SIG-M5 (cell line): ENCODE data around the gene MXRA8.

Experiments used
- DNase-seq: peaks from one replicate; lab custom pipeline; 2025; lab: John Stamatoyannopoulos, UW

MXRA8 gene

DNA sequence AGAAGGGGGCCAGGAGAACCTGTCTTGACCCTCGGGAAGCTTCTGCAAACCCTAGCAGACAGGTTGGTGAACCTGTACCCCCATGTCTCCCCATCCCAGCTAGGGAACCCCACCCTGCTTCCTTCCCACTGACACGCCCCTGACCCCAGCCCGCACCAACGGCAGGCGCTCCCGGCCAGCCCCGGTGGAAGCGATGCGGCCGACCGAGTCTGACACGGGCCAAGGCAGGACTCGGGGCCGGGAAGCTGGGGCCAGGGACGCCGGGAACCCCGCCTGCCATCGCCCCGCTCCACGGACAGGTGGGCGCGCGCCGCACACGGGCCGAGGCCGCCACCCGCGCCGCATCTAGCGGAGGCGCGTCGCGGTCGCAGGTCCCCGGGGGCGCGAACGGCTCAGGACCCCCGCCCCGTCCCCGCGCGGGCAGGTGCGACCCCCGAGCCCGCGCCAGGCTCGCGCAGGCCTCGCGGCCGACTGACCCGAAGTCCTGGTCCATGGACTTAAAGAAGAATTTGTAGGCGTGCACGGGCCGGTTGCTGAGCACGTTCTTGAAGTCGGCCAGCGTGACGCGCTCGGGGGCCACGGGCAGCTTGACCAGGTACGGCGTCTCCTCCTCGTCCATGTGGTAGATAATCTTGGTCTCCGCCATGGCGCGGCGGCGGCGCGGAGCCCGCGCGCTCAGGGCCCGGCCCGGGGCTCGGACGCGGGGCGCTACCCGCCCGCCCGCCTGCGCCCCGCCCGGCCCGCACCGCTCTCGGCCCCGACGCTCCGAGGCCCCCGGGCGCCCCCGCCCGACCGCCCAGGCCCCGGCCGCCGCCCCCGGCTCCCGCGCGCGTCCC is 9.7 kb downstream of the MXRA8 start:
- DNase-seq, result no peak

DNA sequence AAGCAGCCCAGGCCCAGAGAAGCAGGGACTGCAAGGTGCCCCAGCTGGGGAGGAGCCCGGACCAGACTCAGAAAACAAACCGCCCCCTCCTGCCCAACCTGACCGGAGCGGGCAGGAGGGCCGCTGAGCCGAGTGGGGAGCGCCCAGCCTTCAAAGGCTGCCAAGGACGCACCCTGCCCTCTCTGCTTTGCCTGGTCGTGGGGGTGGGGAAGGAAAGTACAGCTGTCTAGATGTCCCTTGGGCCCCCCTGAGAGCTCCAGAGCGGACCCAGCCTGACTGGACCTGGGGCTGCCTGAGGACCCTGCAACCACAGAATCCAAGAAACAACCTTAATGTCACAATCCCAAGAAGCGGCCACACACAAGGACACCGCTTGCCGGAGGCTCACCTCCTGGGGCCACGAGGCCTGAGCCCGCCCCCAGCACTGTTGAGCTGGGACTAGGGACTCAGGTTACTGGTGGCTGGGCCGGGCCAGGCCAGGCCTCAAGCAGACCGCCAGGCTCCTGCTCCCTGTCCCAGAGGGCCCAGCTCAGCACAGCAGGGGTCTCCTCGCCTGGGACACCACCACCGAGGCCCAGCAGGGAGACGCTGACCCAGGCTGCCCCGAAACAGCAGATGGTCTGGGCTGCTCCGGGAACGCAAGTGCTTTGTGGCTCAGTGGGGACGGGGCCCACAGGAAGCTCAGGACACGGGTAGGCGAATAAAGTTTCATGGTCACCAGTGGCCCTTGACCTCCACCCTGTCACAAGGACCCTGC is 10.5 kb downstream of the MXRA8 start:
- no peak for DNase-seq

DNA sequence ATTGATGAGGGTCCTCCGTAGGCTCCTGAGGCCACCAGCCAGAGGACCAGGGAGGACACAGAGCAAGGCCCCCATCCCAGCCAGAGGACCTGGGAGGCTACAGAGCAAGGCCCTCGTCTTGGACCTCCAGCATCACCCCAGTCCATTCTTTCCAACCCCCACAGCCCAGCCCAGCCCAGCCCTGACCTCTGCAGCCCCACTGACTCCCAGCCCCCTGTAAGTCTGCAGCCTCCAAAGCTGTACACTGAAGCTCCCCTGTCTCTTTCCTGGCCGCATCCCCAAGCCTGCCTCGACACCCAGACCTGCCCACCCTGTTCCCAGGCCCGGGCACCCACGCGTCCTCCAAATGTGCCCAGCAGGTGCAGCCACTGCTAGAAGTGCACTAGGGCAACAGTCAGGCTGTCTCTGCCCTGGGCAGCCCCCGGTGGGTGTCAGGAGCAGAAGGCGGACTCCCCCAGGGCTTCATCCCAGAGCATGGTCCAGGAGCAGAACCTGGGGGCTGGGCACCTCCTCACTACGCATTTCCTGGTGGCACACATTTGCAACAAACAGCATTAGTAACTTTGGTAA is 11.2 kb downstream of the MXRA8 start:
- no peak for DNase-seq

DNA sequence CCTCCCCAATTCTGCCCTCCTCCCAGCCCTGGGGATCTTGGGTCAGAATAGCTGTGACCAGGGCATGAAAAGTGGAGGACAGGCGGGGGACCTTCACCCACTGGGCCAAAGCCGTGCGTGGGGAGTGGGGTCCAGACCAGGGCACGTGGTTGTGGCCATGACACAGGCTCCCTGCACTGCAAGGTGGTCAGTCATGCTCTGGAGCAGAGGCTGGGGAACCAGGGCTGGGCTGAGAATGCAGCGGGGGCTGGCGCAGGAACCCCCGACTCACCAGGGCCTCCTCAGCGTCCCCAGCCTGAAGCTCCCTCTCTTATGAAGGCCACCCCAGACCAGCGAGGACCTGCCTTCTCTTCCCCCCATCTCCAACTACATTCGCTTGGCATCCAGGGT is 11.9 kb downstream of the MXRA8 start:
- no peak for DNase-seq

DNA sequence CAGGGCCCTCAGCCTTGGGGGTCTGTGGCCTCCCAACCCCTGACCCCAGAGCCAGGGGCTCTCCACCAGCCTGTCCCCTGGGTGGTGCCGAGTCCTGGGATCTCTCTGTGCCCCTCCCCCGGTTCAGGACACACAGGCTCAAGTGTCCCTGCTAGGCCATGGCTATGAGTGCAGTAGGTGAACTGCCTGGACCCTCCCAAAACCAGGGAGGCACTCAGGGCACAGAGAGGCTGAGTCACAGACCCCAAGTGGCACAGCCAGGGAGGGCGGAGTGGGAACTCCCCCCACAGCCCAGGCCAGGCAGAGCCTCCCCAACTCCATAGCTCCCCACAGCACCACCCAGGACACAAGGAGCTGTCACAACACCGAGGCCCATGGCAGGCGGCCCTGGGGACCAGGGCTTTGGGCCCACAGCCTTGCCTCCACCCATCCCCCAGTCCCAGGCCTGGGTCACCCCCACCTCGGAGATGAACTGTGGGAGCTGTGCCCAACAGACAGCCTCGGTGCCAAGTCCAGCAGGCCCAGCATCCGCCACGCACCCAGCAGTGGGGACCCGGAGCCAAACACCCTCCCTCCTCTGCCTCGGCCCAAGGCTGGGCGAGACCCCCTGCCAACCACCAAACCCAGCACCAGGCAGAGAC is 12.4 kb downstream of the MXRA8 start:
- no peak for DNase-seq

DNA sequence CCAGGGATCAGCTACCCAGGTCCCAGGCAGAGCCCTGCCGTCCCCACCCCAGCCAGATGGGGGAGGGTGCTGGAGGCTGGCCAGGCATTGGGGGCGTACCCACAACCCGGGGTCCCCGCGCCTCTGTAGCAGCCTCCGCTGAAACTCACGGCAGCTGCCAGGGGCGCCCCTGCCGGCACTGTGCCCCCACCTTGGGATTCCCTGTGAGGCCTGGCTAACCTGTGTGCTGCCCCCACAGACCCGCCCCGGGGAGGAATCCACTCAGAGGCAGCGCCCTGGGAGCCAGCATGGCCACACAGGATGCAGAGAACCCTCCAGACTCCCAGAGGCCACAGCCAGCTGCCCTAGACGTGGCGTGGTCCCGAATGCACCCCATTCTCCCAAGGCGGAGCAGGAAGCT is 13.0 kb downstream of the MXRA8 start:
- no peak for DNase-seq

DNA sequence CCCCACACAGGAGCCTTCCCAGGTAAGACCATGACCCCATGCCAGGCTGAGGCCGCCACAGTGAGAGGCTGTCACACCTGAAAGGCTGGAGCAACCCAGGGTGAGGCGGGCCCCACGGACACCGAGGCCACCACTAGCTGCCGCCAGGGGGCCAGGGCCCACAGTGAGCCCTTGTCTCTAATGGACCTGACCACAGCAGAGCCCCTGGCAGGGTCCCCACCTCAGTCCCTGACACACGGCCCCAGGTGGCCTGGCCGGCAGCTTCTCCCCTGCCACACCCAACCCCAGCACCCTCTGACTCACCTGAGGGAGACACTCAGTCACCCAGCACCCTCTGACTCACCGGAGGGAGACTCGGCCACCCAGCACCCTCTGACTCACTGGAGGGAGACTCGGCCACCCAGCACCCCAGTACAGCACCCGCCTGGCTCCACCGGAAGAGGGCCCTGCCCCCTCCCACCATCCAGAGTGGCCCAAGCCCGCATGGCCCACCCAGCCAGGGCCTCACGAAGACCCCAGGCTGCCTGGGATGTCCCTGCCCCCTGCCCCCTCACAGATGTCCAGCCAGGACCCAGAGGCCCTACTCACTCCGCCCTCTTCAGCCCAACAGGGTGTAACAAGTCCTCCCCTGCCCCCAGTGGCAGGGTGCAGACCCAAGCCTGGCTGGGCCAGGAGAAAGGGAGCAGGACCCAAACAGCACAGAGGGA is 13.5 kb downstream of the MXRA8 start:
- no peak for DNase-seq

DNA sequence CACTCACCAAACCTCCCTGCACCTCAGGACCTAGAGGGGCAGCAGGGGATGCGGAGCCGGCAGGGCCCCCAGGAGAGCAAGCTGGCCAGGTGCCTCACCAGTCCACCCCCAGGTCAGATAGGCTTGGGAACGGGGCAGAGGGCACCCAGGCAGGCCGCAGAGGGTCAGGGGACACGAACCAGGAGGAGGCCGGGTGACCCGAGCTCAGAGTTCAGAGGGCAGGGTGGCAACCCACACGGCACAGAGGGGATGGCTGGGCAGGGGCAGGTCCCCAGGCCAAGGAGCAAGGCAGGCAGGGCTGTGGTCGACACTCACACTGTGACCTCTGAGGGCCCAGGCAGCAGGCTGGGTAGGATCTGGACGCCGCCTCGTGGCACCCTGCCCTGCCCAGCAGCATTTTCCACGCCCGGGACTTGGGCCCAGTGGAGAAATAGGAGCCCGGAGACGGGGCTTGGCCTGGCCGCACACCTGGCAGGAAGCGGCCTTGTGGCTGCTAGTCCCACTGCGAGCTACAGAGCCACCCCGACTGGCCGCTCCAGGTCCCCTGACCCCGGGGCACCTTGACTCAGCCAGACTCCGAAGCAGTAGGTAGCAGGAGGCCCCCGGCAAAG is 14.4 kb downstream of the MXRA8 start:
- no peak for DNase-seq

DNA sequence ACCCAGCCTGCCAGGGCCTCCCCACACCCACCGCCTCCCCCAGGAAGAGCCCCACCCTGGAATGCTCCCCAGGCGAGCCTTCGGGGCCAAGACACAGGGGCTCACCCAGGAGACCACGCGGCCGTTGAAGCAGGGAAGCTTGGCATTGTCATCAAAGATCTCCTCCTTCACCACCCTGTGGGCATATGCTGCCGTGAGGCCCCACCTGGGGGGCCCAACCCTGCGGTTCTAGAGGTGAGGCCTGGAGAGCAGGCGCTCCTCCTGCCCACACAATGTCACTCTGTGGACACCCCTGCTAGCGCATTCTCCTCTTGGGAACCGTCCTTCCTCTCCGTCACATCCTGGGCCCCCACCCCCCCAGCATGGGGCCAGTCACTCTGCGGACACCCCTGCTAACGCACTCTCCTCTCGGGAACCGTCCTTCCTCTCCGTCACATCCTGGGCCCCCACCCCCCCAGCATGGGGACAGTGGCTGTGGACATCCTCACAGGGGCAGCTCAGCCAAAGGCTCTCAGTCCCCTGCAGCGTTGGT is 15.7 kb downstream of the MXRA8 start:
- DNase-seq, result no peak

DNA sequence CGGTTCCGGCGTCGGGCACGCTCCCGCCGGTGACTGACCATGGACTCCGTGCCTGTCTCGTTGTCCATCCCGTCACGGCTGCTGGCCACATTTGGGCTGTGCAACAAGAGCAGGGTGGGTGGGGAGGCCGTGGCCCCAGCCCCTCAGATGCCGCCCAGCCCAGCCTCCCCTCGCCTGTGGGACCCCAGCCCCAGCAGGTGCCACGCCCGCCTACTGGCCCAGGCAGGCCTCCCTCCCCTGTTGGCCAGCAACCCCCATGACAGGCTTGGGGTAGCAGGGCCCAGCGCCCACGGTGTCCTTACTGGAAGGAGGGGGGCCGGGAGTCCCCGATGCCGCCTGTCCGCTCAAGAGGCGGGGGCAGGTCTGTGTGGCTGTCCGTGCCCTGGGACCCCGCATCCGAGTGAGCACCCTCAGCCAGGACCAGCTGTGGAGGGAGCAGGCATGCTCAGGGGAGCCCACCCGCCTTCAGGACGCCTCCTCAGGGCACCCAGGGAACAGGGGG is 16.2 kb downstream of the MXRA8 start:
- DNase-seq, result no peak

DNA sequence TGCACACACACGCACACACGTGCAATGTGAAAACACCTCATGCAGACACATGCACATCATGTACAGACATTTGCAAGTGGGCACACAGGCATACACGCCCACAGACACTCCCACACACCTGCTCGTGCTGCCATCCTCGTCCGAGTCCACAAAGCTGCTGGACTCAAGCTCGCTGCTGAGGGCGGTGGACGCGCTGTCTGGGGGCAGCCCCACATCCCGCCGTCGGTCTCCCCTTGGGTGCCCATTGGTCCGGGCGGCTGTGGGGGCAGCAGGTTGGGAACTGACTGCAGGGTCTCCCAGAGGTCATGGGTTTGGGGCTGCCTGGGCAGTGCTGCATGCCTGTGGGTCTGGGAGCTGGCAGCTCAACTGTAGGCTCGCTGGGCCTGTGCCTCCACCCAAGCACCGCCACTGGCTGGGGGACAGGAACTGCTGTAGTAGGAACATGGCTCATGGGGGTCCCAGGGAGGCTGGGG is 16.8 kb downstream of the MXRA8 start:
- DNase-seq, result no peak

DNA sequence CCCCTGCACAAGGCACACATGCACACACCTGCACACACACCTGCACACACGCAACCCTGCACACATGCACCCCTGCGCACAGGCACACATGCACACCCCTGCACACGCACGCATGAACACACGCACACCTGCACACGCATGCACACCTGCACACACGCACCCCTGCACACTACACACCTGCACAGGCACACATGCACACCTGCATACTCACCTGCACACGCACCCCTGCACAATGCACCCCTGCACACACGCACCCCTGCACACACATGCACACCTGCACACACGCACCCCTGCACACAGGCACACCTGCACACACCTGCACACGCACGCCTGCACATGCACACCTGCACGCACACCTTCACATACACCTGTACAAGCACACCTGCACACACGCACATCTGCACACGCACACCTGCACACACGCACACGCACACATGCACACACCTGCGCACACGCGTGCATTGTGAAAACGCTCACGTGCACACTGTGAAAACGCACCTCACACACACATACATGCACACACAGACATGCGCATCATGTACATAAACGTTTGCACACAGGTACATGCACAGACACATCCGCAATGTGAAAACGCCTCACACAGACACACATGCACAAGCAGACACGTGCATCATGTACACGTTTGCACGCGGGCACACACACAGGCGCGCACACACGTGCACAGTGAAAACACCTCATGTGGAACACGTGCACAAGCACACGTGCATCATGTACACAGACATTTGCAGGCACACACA is 17.4 kb downstream of the MXRA8 start:
- no peak for DNase-seq

DNA sequence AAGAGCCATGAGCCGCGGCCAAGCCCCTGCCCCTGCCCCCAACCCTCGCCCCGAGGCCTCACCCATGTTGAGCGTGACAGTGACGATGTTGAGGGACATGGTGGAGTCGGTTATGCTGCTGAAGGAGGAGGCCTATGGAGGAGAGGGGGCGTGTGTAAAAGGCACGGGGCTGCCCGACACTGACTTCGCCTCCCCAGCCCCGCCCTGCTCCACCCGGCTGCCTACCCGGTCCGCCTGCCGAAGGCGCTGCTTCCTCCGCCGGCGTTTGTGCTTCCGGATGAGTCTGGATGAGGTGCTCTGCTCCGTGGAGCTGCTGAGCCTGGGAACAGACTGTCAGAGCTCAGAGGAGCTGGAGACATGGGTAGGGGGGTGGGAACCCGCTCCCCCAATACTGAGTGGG is 18.2 kb downstream of the MXRA8 start:
- no peak for DNase-seq

DNA sequence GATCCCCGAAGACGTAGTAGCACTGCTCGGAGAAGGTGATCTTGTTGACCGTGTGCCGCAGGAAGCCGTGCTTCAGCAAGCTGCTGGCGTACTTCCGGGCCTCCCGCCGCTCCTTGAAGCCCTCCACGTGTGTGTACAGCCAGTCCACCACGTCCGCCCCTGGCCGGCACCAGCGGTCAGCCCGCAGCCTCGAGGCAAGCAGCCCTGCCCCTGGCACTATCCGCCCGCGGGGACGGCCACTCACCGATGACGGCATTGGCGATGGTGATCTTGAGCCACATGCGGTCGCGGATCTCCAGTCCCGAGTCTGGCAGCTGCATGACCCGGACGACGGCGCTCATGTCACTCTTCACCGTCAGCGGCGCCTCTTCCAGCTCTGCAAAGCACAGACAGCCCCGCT is 20.1 kb downstream of the MXRA8 start:
- DNase-seq, result no peak

DNA sequence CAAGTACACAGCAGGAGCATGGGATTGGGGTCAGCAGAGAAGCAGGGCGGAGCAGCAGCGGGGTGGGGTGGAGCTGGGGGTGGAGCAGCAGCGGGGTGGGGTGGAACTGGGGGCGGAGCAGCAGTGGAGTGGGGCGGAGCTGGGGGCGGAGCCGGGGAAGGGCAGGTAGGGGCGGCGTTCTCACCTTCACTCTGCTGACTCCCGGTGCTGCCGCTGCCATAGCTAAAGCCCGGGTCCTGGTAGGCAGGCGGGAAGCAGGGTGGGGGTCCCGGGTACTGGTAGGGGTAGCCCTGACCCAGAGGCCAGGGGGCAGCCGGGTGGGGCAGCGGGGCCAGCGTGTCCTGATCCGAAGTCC is 20.6 kb downstream of the MXRA8 start:
- no peak for DNase-seq

DNA sequence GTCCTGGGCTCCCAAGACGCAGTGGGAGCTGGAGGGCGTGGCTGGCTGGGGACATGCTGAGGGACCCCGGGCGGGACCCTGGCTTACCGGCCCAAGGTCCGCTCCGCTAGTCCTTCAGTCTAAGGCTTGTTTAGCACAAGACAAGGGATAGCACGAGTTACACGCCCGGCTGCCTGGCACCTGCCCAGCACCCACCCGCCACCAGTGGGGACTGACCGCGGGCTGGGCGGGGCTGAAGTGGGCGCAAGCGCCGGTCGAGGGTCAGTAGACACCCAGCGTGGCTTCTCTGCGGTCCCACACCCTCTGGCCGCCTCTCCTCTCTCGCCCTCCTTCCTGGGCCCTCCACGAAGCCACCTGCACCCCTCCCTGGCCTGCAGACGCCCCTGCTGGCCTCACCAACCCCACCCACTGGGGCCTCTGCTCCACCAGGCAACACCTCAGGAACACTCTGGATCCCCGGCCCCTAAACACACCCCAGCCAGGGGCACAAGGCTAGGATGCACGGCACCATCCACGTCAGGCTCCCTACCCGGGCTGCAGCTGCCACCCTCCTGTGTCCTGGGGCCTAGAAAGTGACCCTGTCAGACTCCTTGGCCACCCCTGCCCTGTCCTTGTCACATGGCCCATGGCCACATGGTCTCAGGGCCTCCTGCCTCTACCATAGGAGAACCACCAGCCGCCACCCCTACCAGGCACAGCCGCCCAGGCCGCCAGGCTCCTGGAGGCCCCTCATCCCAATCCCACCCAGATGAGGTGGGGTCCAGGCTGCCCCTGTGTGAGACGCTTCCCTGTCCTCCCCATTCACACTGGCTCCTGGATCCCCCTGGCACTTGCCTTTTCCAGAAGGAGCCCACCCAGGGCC is 21.2 kb downstream of the MXRA8 start:
- no peak for DNase-seq

DNA sequence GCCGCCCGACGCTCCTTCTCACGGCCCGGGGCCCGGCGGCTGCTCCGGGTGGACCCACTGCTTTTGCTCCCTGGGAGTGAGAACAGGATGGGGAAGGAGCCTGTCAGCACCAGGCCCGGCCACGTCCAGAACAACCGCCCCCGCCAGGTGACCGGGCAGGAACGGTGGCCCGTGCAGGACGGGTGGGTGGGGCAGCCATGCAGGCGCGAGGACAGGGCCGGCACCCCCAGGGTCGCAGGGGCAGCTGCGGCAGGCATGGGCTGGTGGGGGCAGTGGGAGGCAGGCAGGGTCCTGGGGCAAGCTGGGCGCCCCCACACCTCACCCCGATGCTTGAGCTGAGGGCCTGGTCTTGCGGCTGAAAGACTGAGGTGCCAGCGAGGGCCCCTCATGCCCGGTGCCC is 21.9 kb downstream of the MXRA8 start:
- no peak for DNase-seq

DNA sequence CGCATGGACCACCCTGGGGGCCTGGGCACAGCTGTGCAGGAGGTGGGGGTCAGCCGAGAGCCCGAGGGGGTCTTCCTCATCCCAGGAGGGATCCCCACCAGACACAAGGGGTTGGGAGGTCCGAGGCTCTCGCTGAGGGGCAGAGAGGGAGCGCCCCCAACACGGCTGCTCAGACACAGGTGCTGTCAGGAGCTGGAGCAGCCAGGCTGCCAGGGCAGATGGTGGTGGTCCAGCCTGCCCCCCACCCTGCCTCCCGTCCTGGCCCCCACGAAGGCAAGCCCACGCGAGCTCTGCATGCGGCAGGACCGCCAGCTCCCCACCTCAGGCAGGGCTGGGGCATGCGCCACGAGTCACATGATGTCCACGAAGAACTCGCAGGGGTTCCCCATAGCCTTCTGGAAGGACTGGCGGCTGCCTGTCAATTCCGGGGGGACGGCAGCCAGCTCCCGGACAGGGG is 22.5 kb downstream of the MXRA8 start:
- no peak for DNase-seq

DNA sequence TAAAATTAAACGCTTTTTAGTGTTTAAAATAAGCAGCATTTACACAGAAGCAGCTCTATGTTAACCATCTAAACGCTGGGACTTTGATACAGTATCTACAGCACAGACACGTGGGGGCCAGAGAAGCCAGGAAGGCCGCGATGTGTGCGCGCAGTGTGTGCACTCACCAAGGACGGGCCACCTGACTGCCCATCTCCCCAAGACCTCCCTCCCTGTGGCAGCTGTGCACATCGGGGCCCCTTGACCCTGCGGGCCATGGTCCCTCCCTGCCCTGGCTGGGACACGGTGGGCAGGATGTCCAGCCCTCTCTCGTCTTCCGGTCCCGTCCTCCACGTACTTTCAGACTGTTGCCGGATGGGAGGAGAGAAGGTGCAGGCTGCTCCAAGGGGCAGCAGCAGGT is 23.1 kb downstream of the MXRA8 start:
- DNase-seq, result no peak
